ENCODE measurements around the gene CA7.

GRCh38 chr16:66851166-66851964 lies 7.2 kb downstream of the CA7 start:
- TF ChIP-seq POLR2A (IDR thresholded peaks at IDR 0.05; ENCODE audit: extremely low read depth, insufficient read length) (no peak), MYC (IDR thresholded peaks at IDR 0.05; ENCODE audit: low read depth, low read length) (no peak), CTCF (IDR thresholded peaks at IDR 0.05; ENCODE audit: low read depth, low read length) (no peak)

Data from NB4 (cell line).